GM18873 (cell line): Measurements from ENCODE around the gene TREM1.

ENCODE experiments used
- ATAC-seq: cut with Tn5 transposase; IDR thresholded peaks from one replicate; pipeline ENCODE4 v1.9.1; 2021; ENCODE audit warnings: mild to moderate bottlenecking, moderate library complexity, moderate number of reproducible peaks; ENCODE audit not compliant: unreplicated experiment, low FRiP score

Gene TREM1

DNA sequence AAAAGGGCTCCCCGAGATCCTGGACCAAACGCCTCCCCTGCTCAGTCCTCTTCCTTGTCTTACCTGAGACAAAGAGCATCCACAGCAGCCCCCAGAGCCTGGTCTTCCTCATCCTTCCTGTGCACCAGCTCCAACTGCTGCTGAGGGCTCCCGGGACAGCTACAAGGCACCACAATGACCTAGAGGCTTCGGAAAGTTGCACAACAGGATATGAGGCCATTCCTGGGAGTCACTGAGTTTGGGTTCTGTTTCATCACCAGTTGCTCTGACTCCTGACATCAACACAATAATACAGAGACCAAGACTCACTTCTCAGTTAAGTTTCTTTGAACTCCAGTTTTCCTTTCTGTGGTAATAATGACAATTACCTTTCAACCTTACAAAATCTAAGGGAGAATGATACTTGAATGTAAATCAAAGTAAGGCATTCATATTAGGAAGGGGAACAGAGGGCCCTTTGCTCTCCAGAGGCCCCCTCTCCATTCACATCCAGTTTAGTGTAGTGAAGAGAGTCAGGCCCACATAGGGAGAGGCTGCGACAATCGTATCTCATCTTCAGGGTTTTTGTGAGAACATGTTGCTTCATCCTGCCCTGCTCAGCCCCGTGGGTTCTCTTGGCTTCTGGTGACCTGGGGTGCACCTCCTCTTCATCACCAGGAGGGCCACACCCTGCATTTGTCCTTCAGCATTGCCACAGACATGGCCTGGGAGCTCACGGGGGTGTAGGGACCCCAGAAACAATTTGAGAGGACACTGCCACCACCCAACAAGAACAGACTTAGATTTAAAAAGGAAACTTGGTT lies at the start of gene TREM1:
Gene TREM1, minus strand, starts transcription at position 139 of the 803 bp plus-strand sequence. Its CDS starts 27 bp downstream, at position 112.
- ATAC-seq, result no peak

GRCh38 chr6:41335943-41336342 lies 49.5 kb upstream of the TREM1 start:
- no peak for ATAC-seq

- ATAC-seq, result no peak
Observed at GRCh38 chr6:41335296-41335695, 48.8 kb upstream of the TREM1 start, which contains the start of gene NCR2. TSS of gene NCR2 (plus strand) at chr6:41335608. CDS start at chr6:41335877, 269 bp downstream.

DNA sequence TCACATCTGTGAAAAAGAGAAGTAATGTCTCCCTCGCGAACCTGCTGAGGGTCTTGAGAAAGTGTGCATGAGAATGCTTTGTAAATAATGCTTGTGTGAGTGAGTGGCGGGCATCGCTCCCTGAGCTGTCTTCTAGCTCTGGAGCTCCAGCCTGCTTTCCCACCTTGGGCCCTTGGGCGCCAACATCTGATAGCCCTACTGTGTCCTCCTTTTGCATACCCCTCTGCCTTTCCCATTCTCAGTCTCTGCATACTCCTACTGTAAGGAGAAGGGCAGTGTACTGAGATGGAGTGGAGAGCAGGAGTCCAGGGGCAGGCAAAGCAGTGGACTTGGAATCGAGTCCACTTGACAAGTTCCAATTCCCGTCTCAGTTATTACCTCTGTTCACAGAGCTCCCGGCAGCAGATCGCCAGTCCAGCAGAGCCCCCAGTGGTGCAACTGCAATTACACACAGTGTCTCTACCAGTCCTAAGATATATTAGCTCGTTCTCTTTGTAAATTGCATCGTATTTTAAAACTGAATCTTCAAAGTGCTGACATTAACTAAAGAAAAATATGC lies 48.1 kb upstream of the TREM1 start:
- ATAC-seq, result no peak

- ATAC-seq, result no peak
Observed at GRCh38 chr6:41332842-41333736, 46.6 kb upstream of the TREM1 start.

- no peak for ATAC-seq
Observed at GRCh38 chr6:41332241-41332640, 45.8 kb upstream of the TREM1 start.

GRCh38 chr6:41331401-41332150 lies 45.1 kb upstream of the TREM1 start:
- ATAC-seq, result no peak

GRCh38 chr6:41327177-41327576 lies 40.7 kb upstream of the TREM1 start:
- no peak for ATAC-seq

DNA sequence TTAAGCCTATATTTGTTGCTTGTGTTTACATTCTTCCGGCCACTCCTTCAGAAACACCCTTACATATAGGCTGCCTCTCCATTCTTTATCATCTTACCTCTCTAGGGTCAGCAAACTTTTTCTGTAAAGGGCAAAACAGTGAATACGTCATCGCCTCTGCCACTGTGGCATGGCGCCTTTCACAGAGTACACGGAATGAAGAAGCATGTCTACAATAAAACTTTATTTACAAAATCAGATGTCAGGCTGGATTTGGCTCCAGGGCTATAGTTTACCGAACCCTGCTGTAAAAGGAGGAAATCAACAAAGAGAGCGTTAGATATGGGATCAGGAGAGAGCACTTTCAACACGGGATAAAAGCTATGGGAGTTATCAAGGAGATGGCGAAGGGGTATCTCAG lies 39.6 kb upstream of the TREM1 start:
- no peak for ATAC-seq

DNA sequence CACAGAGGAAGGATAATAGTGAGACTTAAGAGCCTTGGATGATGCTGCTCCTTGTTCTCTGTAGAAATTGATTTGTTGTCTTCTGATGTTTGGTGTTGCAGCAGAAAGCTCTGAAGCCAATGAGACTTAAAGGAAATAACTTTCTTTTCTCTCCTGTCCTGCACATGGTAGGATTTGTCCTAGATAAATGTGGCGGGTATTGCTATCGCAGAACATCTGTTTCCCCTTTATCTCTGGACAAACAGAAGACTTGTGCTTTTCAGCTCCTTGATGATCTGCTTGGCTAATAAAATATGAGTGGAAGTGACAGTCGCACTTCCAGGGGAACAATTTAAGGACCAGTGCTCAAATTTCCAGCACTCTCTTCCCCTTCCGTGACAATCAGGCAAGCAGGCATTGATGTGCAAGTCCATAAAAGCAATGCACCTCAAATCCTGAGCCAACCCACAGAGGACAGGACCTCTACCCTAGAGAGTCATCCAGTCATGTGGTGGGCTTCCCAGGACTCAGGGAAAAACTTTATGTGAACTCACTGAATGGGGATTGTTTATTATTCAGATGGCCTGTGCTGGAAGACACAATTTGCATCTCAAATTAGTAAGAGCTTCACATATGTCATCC lies 39.1 kb upstream of the TREM1 start:
- ATAC-seq, result no peak

DNA sequence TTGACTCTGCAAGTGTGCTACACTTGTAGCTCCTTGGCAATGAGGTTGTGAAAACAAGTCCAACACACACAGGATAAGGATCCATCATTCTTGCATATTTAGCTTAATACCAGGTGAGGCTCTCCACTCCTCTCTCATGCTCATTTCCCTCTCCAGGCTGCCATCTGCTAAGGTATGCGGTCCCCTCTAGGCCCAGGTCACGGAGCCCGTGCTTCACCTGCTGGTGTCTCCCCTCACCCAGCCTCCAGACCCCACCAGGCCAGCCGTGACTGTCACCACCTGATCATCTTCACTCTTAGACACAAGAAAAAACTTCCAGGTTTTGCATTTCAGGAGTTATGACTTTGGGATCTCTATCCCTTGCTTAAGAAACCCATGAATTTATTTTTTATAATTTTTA lies 34.7 kb upstream of the TREM1 start:
- no peak for ATAC-seq

- peak; percentile 68 for ATAC-seq
Observed at GRCh38 chr6:41318654-41319565, 32.4 kb upstream of the TREM1 start.

GRCh38 chr6:41318261-41318653 lies 31.8 kb upstream of the TREM1 start:
- no peak for ATAC-seq

GRCh38 chr6:41315943-41316620 lies 29.6 kb upstream of the TREM1 start:
- ATAC-seq, result no peak

DNA sequence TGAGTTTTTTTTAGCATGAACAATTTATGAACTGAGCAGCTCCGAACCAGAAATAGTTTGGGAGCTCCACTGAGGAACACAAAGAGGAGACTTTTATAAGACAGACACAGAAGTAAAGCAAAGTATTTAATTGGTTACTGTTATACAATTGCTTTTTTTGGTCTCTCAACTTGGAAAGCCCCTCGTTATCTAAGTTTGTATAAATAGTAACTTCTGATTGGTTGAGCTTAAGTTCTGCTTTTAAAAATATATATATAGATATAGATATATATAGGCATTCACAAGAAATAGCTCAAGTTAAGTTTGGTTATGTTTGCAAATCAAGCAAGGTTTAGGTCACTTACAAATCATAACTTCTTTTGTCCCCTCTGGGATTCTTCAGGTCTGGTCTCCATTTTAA lies 28.7 kb upstream of the TREM1 start:
- no peak for ATAC-seq

GRCh38 chr6:41306187-41306854 lies 19.8 kb upstream of the TREM1 start:
- ATAC-seq, result no peak

DNA sequence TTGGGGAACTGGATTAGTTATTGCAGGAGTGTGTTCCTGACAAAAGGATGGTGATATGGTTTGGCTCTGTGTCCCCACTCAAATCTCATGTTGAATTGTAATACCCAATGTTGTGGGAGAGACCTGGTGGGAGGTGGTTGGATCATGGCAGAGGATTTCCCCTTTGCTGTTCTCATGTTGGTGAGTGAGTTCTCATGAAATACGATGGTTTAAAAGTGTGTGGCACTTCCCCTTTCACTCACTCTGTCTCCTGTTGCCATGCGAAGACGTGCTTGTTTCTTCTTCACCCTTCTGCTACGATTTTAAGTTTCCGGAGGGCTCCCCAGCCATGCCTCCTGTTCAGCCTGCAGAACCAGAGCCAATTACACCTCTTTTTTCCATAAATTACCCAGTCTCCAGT lies 16.2 kb upstream of the TREM1 start:
- ATAC-seq, result no peak
